ENCODE data around the gene CADM1.

Gene CADM1

GRCh38 chr11:115463606-115464005, 40.6 kb downstream of the CADM1 start:
- WGBS, 2 experiments = 94% methylated on average over 3 of the region's 3 CpGs
- H3K4me3 ChIP-seq (ENCODE audit: insufficient read depth, low read depth, low read length) = no peak overlapping the region
- H3K4me1 ChIP-seq (ENCODE audit: control insufficient read depth, insufficient read depth, low read length) = no peaks in the 10 kb centered on the region
- no peaks in the 10 kb centered on the region for H3K27me3 ChIP-seq (ENCODE audit: control insufficient read depth, insufficient read depth, low read length, poor library complexity, severe bottlenecking)
- H3K36me3 ChIP-seq (ENCODE audit: control insufficient read depth, insufficient read depth, low read length) = no peaks in the 10 kb centered on the region
- no peaks in the 10 kb centered on the region for H3K9me3 ChIP-seq (ENCODE audit: control insufficient read depth, low read length)
- no peak overlapping the region for H3K27ac ChIP-seq (ENCODE audit: insufficient read depth, low read depth, low read length, poor library complexity, severe bottlenecking)

- Histone ChIP-seq H3K27ac (ENCODE audit: insufficient read depth, low read depth, low read length, poor library complexity, severe bottlenecking) (no peak overlapping the region), H3K9me3 (ENCODE audit: control insufficient read depth, low read length) (no peaks in the 10 kb centered on the region), H3K27me3 (ENCODE audit: control insufficient read depth, insufficient read depth, low read length, poor library complexity, severe bottlenecking) (no peaks in the 10 kb centered on the region), H3K4me1 (ENCODE audit: control insufficient read depth, insufficient read depth, low read length) (no peaks in the 10 kb centered on the region), H3K4me3 (ENCODE audit: insufficient read depth, low read depth, low read length) (no peak overlapping the region), H3K36me3 (ENCODE audit: control insufficient read depth, insufficient read depth, low read length) (no peaks in the 10 kb centered on the region)
- WGBS, 2 experiments = 75 to 81% methylated on average over 1 of the region's 1 CpG
Measured at GRCh38 chr11:115462757-115463156, 41.5 kb downstream of the CADM1 start.

- H3K4me1 ChIP-seq (ENCODE audit: control insufficient read depth, insufficient read depth, low read length) = no peaks in the 10 kb centered on the region
- WGBS, 2 experiments = 82% methylated on average over 18 of the region's 18 CpGs
- H3K27me3 ChIP-seq (ENCODE audit: control insufficient read depth, insufficient read depth, low read length, poor library complexity, severe bottlenecking) = no peaks in the 10 kb centered on the region
- H3K4me3 ChIP-seq (ENCODE audit: insufficient read depth, low read depth, low read length) = no peak overlapping the region
- H3K9me3 ChIP-seq (ENCODE audit: control insufficient read depth, low read length) = no peaks in the 10 kb centered on the region
- H3K36me3 ChIP-seq (ENCODE audit: control insufficient read depth, insufficient read depth, low read length) = no peaks in the 10 kb centered on the region
- no peak overlapping the region for H3K27ac ChIP-seq (ENCODE audit: insufficient read depth, low read depth, low read length, poor library complexity, severe bottlenecking)
Measured at GRCh38 chr11:115462004-115462541, 42.1 kb downstream of the CADM1 start.

- H3K4me3 ChIP-seq (ENCODE audit: insufficient read depth, low read depth, low read length) = no peak overlapping the region
- no peaks in the 10 kb centered on the region for H3K27me3 ChIP-seq (ENCODE audit: control insufficient read depth, insufficient read depth, low read length, poor library complexity, severe bottlenecking)
- H3K4me1 ChIP-seq (ENCODE audit: control insufficient read depth, insufficient read depth, low read length) = no peaks in the 10 kb centered on the region
- no peaks in the 10 kb centered on the region for H3K9me3 ChIP-seq (ENCODE audit: control insufficient read depth, low read length)
- no peak overlapping the region for H3K27ac ChIP-seq (ENCODE audit: insufficient read depth, low read depth, low read length, poor library complexity, severe bottlenecking)
- 97 to 100% methylated on average over 1 of the region's 1 CpG for WGBS, 2 experiments
- no peaks in the 10 kb centered on the region for H3K36me3 ChIP-seq (ENCODE audit: control insufficient read depth, insufficient read depth, low read length)
Measured at GRCh38 chr11:115460512-115460911, 43.7 kb downstream of the CADM1 start.

GRCh38 chr11:115459563-115459962, 44.7 kb downstream of the CADM1 start:
- H3K27me3 ChIP-seq (ENCODE audit: control insufficient read depth, insufficient read depth, low read length, poor library complexity, severe bottlenecking) = no peaks in the 10 kb centered on the region
- H3K27ac ChIP-seq (ENCODE audit: insufficient read depth, low read depth, low read length, poor library complexity, severe bottlenecking) = no peak overlapping the region
- H3K4me1 ChIP-seq (ENCODE audit: control insufficient read depth, insufficient read depth, low read length) = no peaks in the 10 kb centered on the region
- no peak overlapping the region for H3K4me3 ChIP-seq (ENCODE audit: insufficient read depth, low read depth, low read length)
- no peaks in the 10 kb centered on the region for H3K9me3 ChIP-seq (ENCODE audit: control insufficient read depth, low read length)
- H3K36me3 ChIP-seq (ENCODE audit: control insufficient read depth, insufficient read depth, low read length) = no peaks in the 10 kb centered on the region

GRCh38 chr11:115458877-115459276, 45.3 kb downstream of the CADM1 start:
- WGBS, 2 experiments = 86 to 93% methylated on average over 3 to 4 of the region's 4 CpGs
- H3K9me3 ChIP-seq (ENCODE audit: control insufficient read depth, low read length) = no peaks in the 10 kb centered on the region
- no peak overlapping the region for H3K27ac ChIP-seq (ENCODE audit: insufficient read depth, low read depth, low read length, poor library complexity, severe bottlenecking)
- no peaks in the 10 kb centered on the region for H3K4me1 ChIP-seq (ENCODE audit: control insufficient read depth, insufficient read depth, low read length)
- H3K27me3 ChIP-seq (ENCODE audit: control insufficient read depth, insufficient read depth, low read length, poor library complexity, severe bottlenecking) = no peaks in the 10 kb centered on the region
- H3K4me3 ChIP-seq (ENCODE audit: insufficient read depth, low read depth, low read length) = no peak overlapping the region
- H3K36me3 ChIP-seq (ENCODE audit: control insufficient read depth, insufficient read depth, low read length) = no peaks in the 10 kb centered on the region

GRCh38 chr11:115456019-115456418, 48.2 kb downstream of the CADM1 start:
- H3K4me1 ChIP-seq (ENCODE audit: control insufficient read depth, insufficient read depth, low read length) = no peaks in the 10 kb centered on the region
- H3K27me3 ChIP-seq (ENCODE audit: control insufficient read depth, insufficient read depth, low read length, poor library complexity, severe bottlenecking) = no peaks in the 10 kb centered on the region
- no peak overlapping the region for H3K27ac ChIP-seq (ENCODE audit: insufficient read depth, low read depth, low read length, poor library complexity, severe bottlenecking)

GRCh38 chr11:115455613-115456012, 48.6 kb downstream of the CADM1 start:
- no peaks in the 10 kb centered on the region for H3K36me3 ChIP-seq (ENCODE audit: control insufficient read depth, insufficient read depth, low read length)
- no peak overlapping the region for H3K4me3 ChIP-seq (ENCODE audit: insufficient read depth, low read depth, low read length)
- 36 to 38% methylated on average over 4 of the region's 4 CpGs for WGBS, 2 experiments
- H3K27ac ChIP-seq (ENCODE audit: insufficient read depth, low read depth, low read length, poor library complexity, severe bottlenecking) = no peak overlapping the region
- H3K9me3 ChIP-seq (ENCODE audit: control insufficient read depth, low read length) = no peaks in the 10 kb centered on the region
- no peaks in the 10 kb centered on the region for H3K4me1 ChIP-seq (ENCODE audit: control insufficient read depth, insufficient read depth, low read length)
- H3K27me3 ChIP-seq (ENCODE audit: control insufficient read depth, insufficient read depth, low read length, poor library complexity, severe bottlenecking) = no peaks in the 10 kb centered on the region

More at GRCh38 chr11:115456019-115456418, 48.2 kb downstream of the CADM1 start:
- H3K9me3 ChIP-seq (ENCODE audit: control insufficient read depth, low read length) = no peaks in the 10 kb centered on the region
- H3K36me3 ChIP-seq (ENCODE audit: control insufficient read depth, insufficient read depth, low read length) = no peaks in the 10 kb centered on the region
- no peak overlapping the region for H3K4me3 ChIP-seq (ENCODE audit: insufficient read depth, low read depth, low read length)

GRCh38 chr11:115454525-115454924, 49.7 kb downstream of the CADM1 start:
- Histone ChIP-seq H3K27me3 (ENCODE audit: control insufficient read depth, insufficient read depth, low read length, poor library complexity, severe bottlenecking) (no peaks in the 10 kb centered on the region), H3K4me1 (ENCODE audit: control insufficient read depth, insufficient read depth, low read length) (no peaks in the 10 kb centered on the region), H3K27ac (ENCODE audit: insufficient read depth, low read depth, low read length, poor library complexity, severe bottlenecking) (no peak overlapping the region), H3K36me3 (ENCODE audit: control insufficient read depth, insufficient read depth, low read length) (no peaks in the 10 kb centered on the region), H3K4me3 (ENCODE audit: insufficient read depth, low read depth, low read length) (no peak overlapping the region), H3K9me3 (ENCODE audit: control insufficient read depth, low read length) (no peaks in the 10 kb centered on the region)
- WGBS, 2 experiments = 95 to 100% methylated on average over 1 of the region's 1 CpG

GRCh38 chr11:115453693-115454490, 50.3 kb downstream of the CADM1 start:
- H3K27me3 ChIP-seq (ENCODE audit: control insufficient read depth, insufficient read depth, low read length, poor library complexity, severe bottlenecking) = no peaks in the 10 kb centered on the region
- 95 to 96% methylated on average over 1 of the region's 1 CpG for WGBS, 2 experiments
- no peaks in the 10 kb centered on the region for H3K36me3 ChIP-seq (ENCODE audit: control insufficient read depth, insufficient read depth, low read length)
- no peak overlapping the region for H3K27ac ChIP-seq (ENCODE audit: insufficient read depth, low read depth, low read length, poor library complexity, severe bottlenecking)
- H3K9me3 ChIP-seq (ENCODE audit: control insufficient read depth, low read length) = no peaks in the 10 kb centered on the region
- no peak overlapping the region for H3K4me3 ChIP-seq (ENCODE audit: insufficient read depth, low read depth, low read length)
- no peaks in the 10 kb centered on the region for H3K4me1 ChIP-seq (ENCODE audit: control insufficient read depth, insufficient read depth, low read length)
